Fibroblast of villous mesenchyme (primary cell): Measurements from ENCODE around the gene PLCD4. TPM values are rescaled to one million over a fixed set of nuclear protein-coding genes. Genes with fewer than 3 reads are reported as not detected.

Source experiments
- DNase-seq: peaks from one replicate; pipeline ENCODE4 v3.0.0-alpha.2; 2010; ENCODE audit warnings: low read depth
- H3K4me3 ChIP-seq: 2 replicates; pipeline ENCODE4 v1.5.1; 2011; ENCODE audit warnings: low read depth, mild to moderate bottlenecking, low read length
- total RNA-seq: library from RNA; depleted of rRNA; stranded (reverse); fragments of >200 nt; gene quantifications from 2 replicates; pipeline ENCODE4 v1.2.3, GENCODE V29; 2012
- TF ChIP-seq, protein P1 (sequence below): IDR thresholded peaks from 2 replicates; pipeline ENCODE4 v1.5.1; 2012; ENCODE audit warnings: low read depth, mild to moderate bottlenecking, low read length; ENCODE audit not compliant: insufficient read depth

Gene PLCD4
- total RNA-seq, 1 donor, result 2.2 TPM

DNA sequence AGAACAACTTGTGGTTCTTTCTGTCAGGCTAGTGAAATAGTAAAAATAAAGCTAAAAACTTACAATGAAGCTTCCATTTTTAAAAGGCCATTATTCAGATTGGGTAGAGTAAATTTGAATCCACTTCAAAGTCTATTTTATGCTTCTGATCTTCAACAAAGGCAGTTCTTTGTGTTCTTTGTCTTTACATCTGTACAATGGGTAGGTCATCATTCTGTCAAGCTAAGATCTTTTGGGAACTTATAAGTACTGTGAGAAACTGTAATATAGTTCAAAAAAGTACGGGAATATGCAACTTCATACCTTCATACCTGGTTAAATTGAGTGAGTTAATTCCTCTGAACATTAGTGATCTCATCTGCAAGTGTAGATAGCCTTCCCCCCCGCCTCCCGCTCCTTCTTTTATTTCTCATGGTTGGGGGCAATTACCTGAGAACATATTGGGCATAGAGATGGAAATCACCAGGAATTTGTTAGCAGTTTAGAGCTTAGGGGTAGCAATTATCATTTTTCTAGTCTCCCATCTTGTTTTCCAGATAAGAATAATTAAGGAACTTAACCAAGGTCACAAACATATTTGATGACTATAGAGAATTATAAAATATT is 29.3 kb upstream of the PLCD4 start:
- DNase-seq, result no peak
- H3K4me3 ChIP-seq, result no peak overlapping the region
- TF ChIP-seq, protein P1, sequence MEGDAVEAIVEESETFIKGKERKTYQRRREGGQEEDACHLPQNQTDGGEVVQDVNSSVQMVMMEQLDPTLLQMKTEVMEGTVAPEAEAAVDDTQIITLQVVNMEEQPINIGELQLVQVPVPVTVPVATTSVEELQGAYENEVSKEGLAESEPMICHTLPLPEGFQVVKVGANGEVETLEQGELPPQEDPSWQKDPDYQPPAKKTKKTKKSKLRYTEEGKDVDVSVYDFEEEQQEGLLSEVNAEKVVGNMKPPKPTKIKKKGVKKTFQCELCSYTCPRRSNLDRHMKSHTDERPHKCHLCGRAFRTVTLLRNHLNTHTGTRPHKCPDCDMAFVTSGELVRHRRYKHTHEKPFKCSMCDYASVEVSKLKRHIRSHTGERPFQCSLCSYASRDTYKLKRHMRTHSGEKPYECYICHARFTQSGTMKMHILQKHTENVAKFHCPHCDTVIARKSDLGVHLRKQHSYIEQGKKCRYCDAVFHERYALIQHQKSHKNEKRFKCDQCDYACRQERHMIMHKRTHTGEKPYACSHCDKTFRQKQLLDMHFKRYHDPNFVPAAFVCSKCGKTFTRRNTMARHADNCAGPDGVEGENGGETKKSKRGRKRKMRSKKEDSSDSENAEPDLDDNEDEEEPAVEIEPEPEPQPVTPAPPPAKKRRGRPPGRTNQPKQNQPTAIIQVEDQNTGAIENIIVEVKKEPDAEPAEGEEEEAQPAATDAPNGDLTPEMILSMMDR, result no peak

DNA sequence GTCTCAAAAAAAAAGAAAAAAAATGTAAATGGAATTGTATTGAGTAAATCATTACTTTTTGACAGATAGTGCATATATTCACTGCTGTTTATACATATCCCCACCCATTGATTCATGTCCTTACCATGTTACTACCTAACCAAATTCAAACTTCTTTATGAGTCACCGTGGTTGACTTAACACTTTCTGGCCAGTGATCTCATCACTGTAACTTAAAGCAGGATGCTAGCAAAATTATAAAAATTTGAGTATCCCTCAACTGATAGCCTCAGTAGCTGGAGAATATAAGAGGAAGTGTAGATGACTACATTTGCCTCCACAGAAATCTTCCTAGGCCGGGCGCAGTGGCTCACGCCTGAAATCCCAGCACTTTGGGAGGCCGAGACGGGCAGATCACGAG is 25.6 kb upstream of the PLCD4 start:
- H3K4me3 ChIP-seq, result no peak overlapping the region
- peak; percentile 31 for DNase-seq
- TF ChIP-seq, protein P1, result no peak

DNA sequence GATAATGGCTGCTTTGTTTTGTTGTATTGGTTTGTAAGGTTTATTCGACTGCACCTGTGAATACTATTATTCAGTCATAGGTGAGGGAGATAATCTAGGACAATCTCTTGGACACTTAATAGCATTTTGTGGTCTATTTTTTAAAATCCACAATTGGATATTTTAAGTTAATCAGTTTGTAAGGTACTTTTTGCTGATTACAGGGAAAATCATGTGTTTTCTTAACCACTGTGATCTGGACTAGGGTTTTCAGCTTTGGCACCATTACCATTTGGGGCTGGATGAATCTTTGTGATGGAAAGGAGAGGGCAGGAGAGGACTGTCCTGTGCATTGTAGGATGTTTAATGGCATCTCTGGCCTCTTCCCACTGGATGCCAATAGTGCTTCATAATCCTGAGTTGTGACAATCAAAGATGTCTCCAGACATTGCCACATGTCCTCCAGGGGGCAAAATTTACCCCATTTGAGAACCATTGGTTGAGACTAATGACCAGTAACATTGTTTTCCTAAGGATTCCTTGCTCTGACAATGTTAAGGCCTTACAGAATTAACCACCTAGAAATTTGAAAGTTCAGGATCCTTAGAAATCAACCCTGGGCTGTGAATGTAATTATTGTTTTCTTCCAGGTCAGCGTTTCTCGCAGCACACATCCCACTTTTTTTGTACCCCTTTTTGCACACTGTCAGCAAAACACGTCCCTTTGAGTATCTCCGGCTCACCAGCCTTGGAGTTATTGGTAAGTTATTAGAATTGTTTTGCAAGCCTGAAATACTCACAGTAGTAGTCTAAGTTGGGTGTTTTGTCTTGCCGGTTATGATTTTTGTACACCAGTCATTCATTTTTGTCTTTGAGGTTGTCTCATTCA is 23.5 kb upstream of the PLCD4 start:
- no peak overlapping the region for H3K4me3 ChIP-seq
- no peak for DNase-seq
- TF ChIP-seq, protein P1, result no peak

DNA sequence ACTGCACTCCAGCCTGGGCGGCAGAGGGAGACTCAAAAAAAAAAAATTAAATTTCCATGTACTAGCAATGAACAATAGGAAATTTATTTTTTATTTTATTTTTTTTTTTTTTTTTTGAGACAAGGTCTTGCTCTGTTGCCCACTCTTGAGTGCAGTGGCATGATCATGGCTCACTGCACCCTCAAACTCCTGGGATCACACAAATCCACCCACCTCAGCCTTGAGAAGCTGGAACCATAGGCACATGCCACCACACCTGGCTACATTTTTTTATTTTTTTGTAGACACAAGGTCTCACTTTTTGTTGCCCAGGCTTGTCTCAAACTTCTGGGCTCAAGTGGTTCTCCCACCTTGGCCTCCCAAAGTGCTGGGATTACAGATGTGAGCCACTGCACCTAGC is 22.2 kb upstream of the PLCD4 start:
- TF ChIP-seq, protein P1, result no peak
- no peak overlapping the region for H3K4me3 ChIP-seq
- no peak for DNase-seq

DNA sequence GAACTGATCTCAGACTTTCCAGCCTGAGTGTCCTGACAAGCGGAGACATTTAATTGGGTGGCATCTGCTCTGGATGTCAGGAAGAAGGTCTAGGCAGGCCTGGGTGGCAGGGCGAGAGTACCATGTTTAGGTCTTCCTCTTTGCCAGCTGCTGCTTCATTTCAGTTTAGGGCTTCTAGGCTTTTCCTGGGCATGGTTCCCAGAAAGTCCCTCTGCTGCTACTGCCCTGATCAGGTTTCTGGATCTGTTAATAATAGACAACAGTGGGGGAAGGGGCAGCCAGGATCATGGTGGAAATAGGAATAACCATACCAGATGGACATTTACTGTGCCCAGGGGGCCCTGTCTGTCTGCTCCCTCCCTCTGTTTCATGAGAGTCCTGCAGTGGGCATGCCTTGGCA is 2.3 kb upstream of the PLCD4 start:
- DNase-seq, result peak; percentile 40
- no peak overlapping the region for H3K4me3 ChIP-seq
- TF ChIP-seq, protein P1, result no peak

DNA sequence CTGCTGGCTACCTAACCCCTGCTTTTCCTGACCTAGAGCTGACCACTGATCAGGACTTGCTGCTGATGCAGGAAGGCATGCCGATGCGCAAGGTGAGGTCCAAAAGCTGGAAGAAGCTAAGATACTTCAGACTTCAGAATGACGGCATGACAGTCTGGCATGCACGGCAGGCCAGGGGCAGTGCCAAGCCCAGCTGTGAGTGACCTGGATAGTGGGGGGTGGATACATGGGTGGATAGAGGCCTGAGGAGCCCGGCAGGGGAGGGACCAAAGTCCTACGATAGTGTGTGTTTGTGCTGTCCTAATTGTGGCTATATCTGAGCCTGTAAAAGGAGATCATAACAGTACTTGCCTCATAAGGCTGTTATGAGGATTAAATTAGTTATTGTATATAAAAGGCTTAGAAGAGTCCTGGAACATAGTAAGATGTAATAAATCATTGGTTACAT is 8.2 kb downstream of the PLCD4 start:
- TF ChIP-seq, protein P1, result no peak
- H3K4me3 ChIP-seq, result no peak overlapping the region
- peak; percentile 7 for DNase-seq
